Stimulated activated naive B cell treated with anti-CD40 and anti-IgM and Interleukin-4, amounts not matched to agents 10 μg/mL and 1 μg/mL and 100 μg/mL, for 72 hours (primary cell): ENCODE results near the gene SLC9C1.

Source experiments
- ATAC-seq, 2 donors: fragments of 150-1000 bp; cut with Tn5 transposase; replicated peaks; 2 replicates each; pipeline ENCODE4 v1.10.0; 2021; ENCODE audit warnings: moderate library complexity in 1 of 2
- DNase-seq: peaks from one replicate; pipeline ENCODE4 v3.0.0; 2021
- H3K27ac Mint-ChIP-seq: one replicate; pipeline ENCODE4 v1.8.0; 2022; ENCODE audit warnings: mild to moderate bottlenecking, mixed read lengths
- H3K27me3 Mint-ChIP-seq, 2 donors: one replicate each; pipeline ENCODE4 v1.8.0; 2022; ENCODE audit warnings: mixed read lengths in 2 of 2
- H3K36me3 Mint-ChIP-seq, 2 donors: one replicate each; pipeline ENCODE4 v1.8.0; 2022; ENCODE audit warnings: mixed read lengths in 2 of 2, mild to moderate bottlenecking in 1 of 2
- H3K4me1 Mint-ChIP-seq, 2 donors: one replicate each; pipeline ENCODE4 v1.8.0; 2022; ENCODE audit warnings: mixed read lengths in 2 of 2, mild to moderate bottlenecking in 1 of 2
- H3K4me3 Mint-ChIP-seq, 2 donors: one replicate each; pipeline ENCODE4 v1.8.0; 2022; ENCODE audit warnings: mild to moderate bottlenecking in 2 of 2, mixed read lengths in 2 of 2, moderate library complexity in 1 of 2
- H3K9me3 Mint-ChIP-seq, 2 donors: one replicate each; pipeline ENCODE4 v1.8.0; 2022; ENCODE audit warnings: mixed read lengths in 2 of 2, mild to moderate bottlenecking in 1 of 2

SLC9C1 gene

DNA sequence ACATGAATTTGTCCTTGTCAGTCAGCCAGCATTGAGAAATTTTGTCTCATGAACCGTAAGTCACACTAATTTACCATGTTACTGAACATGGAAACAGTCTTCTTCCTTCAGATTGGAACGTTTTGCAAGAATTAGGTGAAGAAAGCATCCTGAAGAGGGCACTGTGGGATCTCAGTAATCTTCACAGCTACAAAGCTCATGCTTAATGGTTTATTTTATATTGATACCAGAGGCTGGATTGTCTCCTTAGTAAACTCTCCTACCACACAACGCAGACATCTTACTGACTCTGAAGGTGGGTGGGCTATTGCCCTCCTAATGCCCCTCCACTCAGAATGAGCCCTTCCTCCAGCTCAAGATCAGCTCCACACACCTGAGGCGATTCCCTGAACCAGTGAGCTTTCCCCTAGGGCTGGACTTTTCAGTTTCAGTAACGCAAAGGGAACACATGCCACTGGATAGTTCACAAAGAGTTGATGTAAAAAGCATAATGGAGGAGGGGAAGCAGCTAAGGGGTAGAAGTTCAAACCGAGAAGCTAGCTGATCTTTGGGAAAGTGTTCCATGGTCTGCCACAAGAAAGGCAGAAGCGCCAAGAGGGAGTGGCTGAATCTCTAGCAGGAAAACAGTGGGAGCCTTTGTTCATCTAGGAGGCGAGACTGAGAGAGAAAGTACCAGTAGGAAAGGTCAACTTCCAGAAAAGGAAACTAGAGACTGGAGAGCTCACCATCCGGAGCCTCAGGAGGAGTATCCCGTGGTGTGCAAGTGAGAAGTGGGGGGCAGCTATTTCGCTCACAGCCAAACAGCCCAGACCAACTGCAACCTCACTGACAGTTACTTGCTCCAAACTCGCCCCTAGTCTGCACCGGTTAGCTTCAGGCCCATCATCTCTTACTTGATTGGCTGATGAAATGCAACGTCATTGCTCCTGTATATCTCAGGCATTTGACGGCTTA is at the start of gene SLC9C1:
TSS of gene SLC9C1 (minus strand) at position 849 of the 954 bp plus-strand sequence. CDS start 7,425 bp downstream, outside the sequence.
- Mint-ChIP-seq H3K27ac (peak within 1 kb of the TSS; percentile 95), H3K4me1 (peaks cover 26 to 35% of the 10 kb centered on the region in 2 donors), H3K4me3 (peak within 1 kb of the TSS; percentile 80 to 83), H3K27me3 (no peaks in the 10 kb centered on the region), H3K36me3 (peaks cover 0 to 4% of the 10 kb centered on the region in 2 donors), H3K9me3 (peaks cover 5 to 6% of the 10 kb centered on the region in 2 donors)
- DNase-seq (peak; percentile 21), ATAC-seq (peak; percentile 79 to 80)

DNA sequence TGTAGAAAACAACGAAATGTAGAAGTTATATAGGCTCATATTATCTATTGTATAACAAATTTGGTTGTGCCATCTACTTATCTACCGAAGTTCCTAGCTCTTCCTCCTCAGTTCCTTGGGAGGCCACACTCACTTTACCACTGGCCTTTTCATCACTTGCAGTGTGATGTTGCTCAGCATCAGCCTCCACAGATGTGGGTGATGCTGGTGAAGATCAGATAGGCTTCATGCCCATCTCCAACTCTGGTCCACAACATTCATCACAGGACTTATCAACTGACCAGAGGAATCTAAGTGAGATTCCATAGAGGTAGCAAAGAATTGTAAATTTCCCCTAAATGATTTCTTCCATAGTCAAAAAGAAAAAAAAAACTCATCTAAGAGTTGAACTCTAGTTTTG is 47.4 kb upstream of the SLC9C1 start:
- Mint-ChIP-seq H3K36me3 (peaks cover 58 to 82% of the 10 kb centered on the region in 2 donors), H3K9me3 (peaks cover 5 to 7% of the 10 kb centered on the region in 2 donors), H3K27me3 (no peaks in the 10 kb centered on the region), H3K4me1 (peaks cover 54 to 75% of the 10 kb centered on the region in 2 donors), H3K27ac (peak overlapping the region; percentile 43), H3K4me3 (no peak overlapping the region)
- ATAC-seq = no peak
- DNase-seq = no peak

DNA sequence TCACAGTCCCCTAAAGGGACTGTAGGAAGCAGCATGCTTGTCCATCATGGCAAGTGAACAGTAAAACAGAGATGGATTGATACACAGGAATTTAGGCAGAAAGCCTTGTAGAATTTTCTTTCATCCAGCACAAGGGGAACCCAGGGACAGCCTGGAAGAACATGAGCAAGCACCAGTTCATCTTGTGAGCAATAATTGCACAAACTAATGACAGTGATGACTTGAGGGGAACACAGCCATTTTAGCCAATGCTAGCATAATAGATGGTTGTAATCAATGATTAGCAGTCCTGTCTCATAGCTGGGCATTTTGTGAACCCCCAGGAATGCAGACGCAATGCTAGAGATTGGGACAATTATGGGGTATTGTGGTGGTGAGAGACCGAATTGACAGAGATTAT is 45.6 kb upstream of the SLC9C1 start:
- DNase-seq = no peak
- Mint-ChIP-seq H3K36me3 (peaks cover 51 to 82% of the 10 kb centered on the region in 2 donors), H3K27me3 (no peaks in the 10 kb centered on the region), H3K27ac (peak overlapping the region; percentile 28), H3K4me1 (peaks cover 50 to 77% of the 10 kb centered on the region in 2 donors), H3K4me3 (peak overlapping the region in 1 of 2 donors; percentile 39), H3K9me3 (peaks cover 2 to 3% of the 10 kb centered on the region in 2 donors)
- ATAC-seq = no peak

DNA sequence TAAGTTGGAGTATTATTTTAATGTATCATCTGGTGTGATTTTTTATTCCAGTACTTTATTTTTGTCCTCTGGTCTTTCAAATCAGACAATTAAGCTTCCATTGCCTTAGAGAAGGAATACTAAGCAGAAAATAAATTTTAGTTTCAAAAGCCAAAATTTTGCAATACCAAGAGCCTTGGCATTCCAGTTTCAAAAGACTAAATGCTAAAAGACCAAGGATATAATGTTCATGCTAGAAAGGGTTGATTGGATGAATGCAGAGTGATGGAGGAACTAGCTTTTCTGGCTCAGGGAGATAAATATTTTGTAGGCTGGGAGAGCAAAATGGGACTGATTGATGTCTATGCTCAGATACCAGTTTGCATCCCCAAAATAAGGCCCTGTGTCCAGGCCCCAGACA is 45.1 kb upstream of the SLC9C1 start:
- no peaks in the 10 kb centered on the region for H3K27me3 Mint-ChIP-seq
- H3K4me1 Mint-ChIP-seq = peaks cover 47 to 77% of the 10 kb centered on the region in 2 donors
- H3K4me3 Mint-ChIP-seq = peak overlapping the region in 1 of 2 donors; percentile 39
- H3K9me3 Mint-ChIP-seq = peaks cover 2 to 3% of the 10 kb centered on the region in 2 donors
- DNase-seq = no peak
- peaks cover 47 to 77% of the 10 kb centered on the region in 2 donors for H3K36me3 Mint-ChIP-seq
- no peak for ATAC-seq
- H3K27ac Mint-ChIP-seq = peak overlapping the region; percentile 28

DNA sequence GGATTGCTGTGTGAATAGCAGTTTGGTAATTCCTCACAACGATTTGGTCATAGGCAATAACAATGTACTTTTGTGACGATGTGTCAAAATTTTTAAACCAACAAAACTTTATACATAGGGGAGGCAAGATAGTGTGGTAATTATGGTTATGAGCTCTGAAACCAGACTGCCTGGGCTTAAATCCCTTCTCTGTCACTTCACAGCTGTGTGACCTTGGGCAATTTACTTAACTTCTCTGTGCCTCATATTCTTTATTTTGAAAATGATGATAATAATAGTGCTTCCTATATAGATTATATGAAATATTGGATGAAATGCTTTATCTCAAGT is 44.7 kb upstream of the SLC9C1 start:
- ATAC-seq (no peak), DNase-seq (no peak)
- peaks cover 43 to 77% of the 10 kb centered on the region in 2 donors for H3K36me3 Mint-ChIP-seq
- H3K4me3 Mint-ChIP-seq = no peak overlapping the region
- H3K4me1 Mint-ChIP-seq = peaks cover 47 to 75% of the 10 kb centered on the region in 2 donors
- no peaks in the 10 kb centered on the region for H3K27me3 Mint-ChIP-seq
- H3K27ac Mint-ChIP-seq = no peak overlapping the region
- H3K9me3 Mint-ChIP-seq = peaks cover under 1% of the 10 kb centered on the region in 2 donors

DNA sequence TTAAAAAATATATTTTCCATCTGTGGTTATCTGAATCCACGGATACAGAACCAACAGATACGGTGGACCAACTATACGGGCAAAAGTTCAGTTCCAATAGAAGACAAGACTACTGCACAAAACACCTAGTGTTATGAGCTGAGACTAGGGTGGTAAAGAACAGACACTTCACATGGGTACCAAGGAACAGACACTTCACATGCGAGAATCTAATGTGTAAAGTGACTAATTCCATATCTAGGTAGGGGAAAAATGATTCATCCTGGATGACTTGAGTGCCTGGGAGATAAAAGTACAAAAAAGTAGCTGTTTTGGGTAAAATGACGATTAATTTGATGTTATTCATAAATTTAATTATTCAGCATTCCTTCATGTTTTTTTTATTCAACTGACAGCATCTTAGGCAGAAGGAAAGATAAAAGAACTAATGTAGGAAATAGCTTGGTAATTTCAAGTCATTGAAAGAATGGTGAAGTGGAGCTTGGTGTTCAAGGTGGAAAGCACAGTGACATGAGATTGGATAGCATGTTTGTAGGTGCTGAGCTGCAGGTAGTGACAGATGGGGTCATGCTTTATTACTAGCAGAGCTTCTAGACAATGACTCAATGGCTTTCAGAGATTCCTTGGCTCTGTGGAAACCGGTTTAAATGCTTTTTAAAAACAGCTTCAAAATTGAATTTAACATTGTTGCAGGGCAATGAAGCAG is 44.2 kb upstream of the SLC9C1 start:
- Mint-ChIP-seq H3K27me3 (no peaks in the 10 kb centered on the region), H3K4me3 (no peak overlapping the region), H3K27ac (no peak overlapping the region), H3K9me3 (no peaks in the 10 kb centered on the region), H3K36me3 (peaks cover 43 to 74% of the 10 kb centered on the region in 2 donors), H3K4me1 (peaks cover 47 to 75% of the 10 kb centered on the region in 2 donors)
- no peak for DNase-seq
- no peak for ATAC-seq

DNA sequence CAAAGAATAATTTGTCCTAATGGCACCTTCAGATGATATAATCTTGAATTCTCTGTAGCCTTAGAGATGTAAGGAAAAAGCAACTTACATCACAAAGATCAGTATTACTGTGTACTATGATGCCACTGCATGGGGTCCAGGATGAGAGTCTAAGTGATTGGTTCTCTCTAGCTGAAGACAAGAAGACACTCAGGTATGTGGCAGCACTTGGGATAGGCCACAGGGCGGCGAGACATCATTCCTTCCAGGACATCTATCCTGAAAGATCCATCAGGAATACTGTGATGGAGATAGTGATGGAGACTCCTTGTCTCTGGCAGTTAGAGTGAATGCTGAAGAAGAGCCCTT is 41.4 kb upstream of the SLC9C1 start:
- Mint-ChIP-seq H3K4me1 (peaks cover 35 to 68% of the 10 kb centered on the region in 2 donors), H3K36me3 (peaks cover 27 to 51% of the 10 kb centered on the region in 2 donors), H3K4me3 (peak overlapping the region; percentile 94 to 98), H3K27me3 (no peaks in the 10 kb centered on the region), H3K9me3 (peaks cover 0 to 1% of the 10 kb centered on the region in 2 donors), H3K27ac (peak overlapping the region; percentile 42)
- ATAC-seq = no peak
- DNase-seq = no peak

DNA sequence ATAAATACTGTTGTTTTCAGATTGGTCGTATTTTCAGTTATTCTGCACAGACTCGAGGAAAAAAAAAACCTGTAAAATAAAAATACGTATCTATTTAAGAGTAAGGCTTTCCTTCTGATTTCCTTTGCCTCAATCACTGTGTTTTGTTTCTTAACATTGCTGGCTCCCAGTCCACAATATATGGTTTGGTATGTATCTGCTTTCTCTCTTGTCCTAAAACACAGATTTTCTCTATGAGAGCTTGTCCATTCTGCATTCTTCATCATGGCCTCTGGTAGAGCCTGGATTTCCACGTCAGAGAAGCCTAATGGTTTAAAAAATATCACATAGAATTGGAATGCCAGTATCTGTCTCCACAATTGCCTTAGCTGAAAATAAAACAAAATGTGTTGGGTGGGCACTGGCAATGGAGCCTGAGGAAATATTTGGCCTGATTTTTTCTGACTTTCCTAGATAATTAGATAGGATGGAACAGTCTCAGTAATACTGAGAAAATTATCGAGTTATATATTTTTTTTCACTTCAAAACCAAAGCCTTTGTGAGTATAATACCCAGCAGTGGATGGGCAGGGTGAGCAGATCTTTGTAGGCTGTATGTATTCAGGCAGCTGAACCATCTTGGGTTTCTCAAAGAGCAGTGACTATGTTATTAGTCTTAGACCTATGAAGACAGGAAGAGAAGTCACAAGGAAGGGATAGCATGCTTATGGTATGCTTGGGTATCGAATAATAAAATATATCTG is 40.8 kb upstream of the SLC9C1 start:
- Mint-ChIP-seq H3K4me1 (peaks cover 33 to 65% of the 10 kb centered on the region in 2 donors), H3K4me3 (peak overlapping the region; percentile 94 to 98), H3K27me3 (no peaks in the 10 kb centered on the region), H3K27ac (peak overlapping the region; percentile 72), H3K36me3 (peaks cover 27 to 50% of the 10 kb centered on the region in 2 donors), H3K9me3 (peaks cover 0 to 1% of the 10 kb centered on the region in 2 donors)
- ATAC-seq (no peak), DNase-seq (no peak)

DNA sequence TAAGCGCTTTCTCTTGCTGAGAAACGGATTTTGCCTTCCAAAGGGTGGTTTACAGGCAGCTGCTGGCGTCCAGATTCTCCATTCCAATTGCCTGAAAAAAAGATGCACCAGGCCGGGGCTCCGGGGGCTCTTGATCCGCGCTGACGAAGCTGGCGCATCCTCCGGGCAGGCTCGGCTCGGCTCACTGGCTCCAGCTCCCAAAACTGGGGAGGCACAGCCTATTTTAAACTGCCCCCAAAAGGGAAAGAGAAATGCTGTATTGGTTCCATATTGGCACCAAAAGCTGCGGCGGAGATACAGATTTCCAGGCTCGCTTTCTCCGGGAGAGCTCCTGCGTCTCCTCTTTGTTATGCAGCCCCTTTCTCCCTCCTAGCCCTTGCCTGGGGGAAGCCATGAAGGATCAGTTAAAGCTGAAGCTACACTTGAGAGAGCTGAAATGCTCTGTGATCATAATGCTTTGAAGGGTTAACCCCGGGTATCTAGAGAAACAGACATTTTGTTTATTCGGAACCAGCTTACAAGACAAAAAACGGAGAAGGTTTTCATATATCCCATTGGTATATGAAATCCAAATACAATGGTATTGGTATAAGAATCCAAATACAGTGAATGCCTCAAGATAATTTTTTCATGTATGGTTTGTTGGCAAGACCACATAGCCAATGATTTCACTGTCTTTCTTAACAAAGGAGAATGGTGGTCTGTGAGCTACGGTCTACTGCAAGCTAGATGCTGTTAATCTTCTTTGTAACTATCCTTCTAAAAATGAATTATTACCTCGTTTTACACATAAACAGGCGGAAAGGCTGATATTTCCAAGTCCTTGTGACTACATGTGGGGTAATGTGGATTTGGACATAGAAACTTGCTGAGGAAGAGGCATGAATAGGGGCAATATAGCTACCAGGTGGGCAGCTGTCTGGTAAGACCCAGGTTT is 39.6 kb upstream of the SLC9C1 start:
- DNase-seq (no peak), ATAC-seq (peak; percentile 70 to 71)
- peak overlapping the region; percentile 94 to 98 for H3K4me3 Mint-ChIP-seq
- H3K36me3 Mint-ChIP-seq = peaks cover 19 to 42% of the 10 kb centered on the region in 2 donors
- H3K4me1 Mint-ChIP-seq = peaks cover 26 to 57% of the 10 kb centered on the region in 2 donors
- peak overlapping the region; percentile 95 for H3K27ac Mint-ChIP-seq
- H3K27me3 Mint-ChIP-seq = no peaks in the 10 kb centered on the region
- peaks cover 0 to 1% of the 10 kb centered on the region in 2 donors for H3K9me3 Mint-ChIP-seq

DNA sequence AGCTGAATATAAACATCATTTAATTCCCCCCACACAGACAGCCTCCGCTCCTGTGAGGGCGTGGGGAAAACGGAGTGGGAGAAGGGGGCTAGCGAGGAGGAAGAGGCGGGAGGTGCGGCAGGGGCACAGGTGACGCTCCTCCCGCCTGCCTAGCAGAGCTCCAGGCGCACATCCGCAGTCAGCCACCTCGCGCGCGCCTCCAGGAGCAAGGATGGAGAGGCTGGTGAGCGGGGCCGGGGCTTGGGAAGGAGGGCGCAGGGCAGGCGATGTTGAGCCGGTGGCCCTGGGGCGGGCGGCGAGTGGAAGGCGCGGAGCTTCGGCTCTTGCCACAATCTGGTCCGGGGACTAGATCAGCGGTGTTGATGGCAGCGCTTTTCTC is 39.0 kb upstream of the SLC9C1 start, which contains the start of gene CD200:
TSS of gene CD200 (plus strand) at position 155 of the 379 bp plus-strand sequence. CDS start at position 212, 57 bp downstream.
- Mint-ChIP-seq H3K4me3 (peak within 1 kb of the TSS; percentile 94 to 98), H3K27ac (peak within 1 kb of the TSS; percentile 95), H3K36me3 (peaks cover 15 to 35% of the 10 kb centered on the region in 2 donors), H3K4me1 (peaks cover 21 to 50% of the 10 kb centered on the region in 2 donors), H3K27me3 (no peaks in the 10 kb centered on the region), H3K9me3 (peaks cover 0 to 1% of the 10 kb centered on the region in 2 donors)
- peak; percentile 39 for DNase-seq
- ATAC-seq = peak; percentile 74 to 76

DNA sequence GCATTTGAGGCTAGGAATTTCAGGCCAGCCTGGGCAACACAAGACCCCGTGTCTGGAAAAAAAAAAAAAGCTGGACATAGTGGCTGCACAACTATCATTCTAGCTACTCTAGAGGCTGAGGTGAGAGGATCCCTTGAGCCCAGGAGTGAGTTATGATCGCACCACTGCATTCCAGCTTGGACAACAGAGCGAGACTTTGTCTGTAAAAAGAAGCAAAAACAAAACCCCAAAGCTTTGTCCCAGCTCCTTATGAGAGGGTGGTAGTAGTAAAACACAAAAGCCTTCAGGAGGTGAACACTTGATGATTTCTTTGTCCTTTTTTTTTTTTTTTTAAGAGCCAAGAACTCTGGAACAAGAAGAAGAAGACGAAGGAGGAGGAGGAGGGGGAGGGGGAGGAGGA is 37.8 kb upstream of the SLC9C1 start:
- DNase-seq (no peak), ATAC-seq (no peak)
- Mint-ChIP-seq H3K27ac (peak overlapping the region; percentile 95), H3K4me3 (peak overlapping the region; percentile 94 to 98), H3K27me3 (no peaks in the 10 kb centered on the region), H3K9me3 (peaks cover 0 to 1% of the 10 kb centered on the region in 2 donors), H3K36me3 (peaks cover 10 to 27% of the 10 kb centered on the region in 2 donors), H3K4me1 (peaks cover 14 to 40% of the 10 kb centered on the region in 2 donors)

DNA sequence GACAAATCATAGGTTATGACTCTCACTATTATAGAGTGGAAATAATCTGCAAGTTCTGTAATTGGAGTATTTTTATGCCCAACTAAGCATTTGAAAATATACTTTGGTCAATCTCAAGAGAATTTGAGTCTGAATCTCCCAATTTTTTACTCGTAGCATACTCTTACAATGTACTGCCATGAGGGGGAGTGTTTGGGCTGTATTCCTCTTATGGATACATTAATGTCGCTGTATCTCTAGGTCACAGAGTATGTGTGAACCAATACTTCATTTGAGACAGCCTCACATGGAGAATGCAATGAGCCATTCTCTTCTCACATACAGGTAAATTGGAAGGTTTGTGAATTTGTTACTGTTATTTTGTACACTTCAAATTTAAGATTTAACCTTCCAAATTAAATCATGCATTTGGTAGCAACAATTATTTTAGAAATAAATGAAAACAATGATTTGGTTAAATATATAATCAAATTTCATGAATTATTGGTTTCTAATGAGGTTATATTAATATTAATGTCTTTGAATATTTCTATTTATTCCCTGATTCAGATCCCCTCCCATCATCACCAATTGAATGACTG is 33.4 kb upstream of the SLC9C1 start:
- H3K4me1 Mint-ChIP-seq = peaks cover 3 to 8% of the 10 kb centered on the region in 2 donors
- DNase-seq = peak; percentile 28
- no peaks in the 10 kb centered on the region for H3K36me3 Mint-ChIP-seq
- H3K4me3 Mint-ChIP-seq = no peak overlapping the region
- H3K27ac Mint-ChIP-seq = no peak overlapping the region
- H3K9me3 Mint-ChIP-seq = peaks cover 0 to 1% of the 10 kb centered on the region in 2 donors
- ATAC-seq = peak; percentile 99 to 100
- no peaks in the 10 kb centered on the region for H3K27me3 Mint-ChIP-seq
